IMR-90 (cell line): ENCODE data around the gene BRINP3.

Source experiments
- BHLHE40 ChIP-seq: fragments of 150-350 bp; IDR thresholded peaks from 2 replicates; pipeline ENCODE4 v1.6.1; 2016; ENCODE audit warnings: mild to moderate bottlenecking, low read depth, low read length
- CEBPB ChIP-seq: IDR thresholded peaks from 2 replicates; pipeline ENCODE4 v1.6.1; 2012; ENCODE audit warnings: low read depth, low read length, improper control_type of control experiment
- CTCF ChIP-seq: conservative IDR thresholded peaks from 2 replicates; pipeline ENCODE4 v1.5.1; 2012; ENCODE audit warnings: mild to moderate bottlenecking, low read depth, low read length, improper control_type of control experiment
- ELK1 ChIP-seq: fragments of 150-350 bp; IDR thresholded peaks from 2 replicates; pipeline ENCODE4 v1.6.1; 2016; ENCODE audit warnings: low read depth, mild to moderate bottlenecking, low read length, moderate library complexity, borderline replicate concordance
- FOS ChIP-seq: fragments of 150-350 bp; IDR thresholded peaks from 2 replicates; pipeline ENCODE4 v1.6.1; 2016; ENCODE audit warnings: low read depth, low read length
- MAZ ChIP-seq: IDR thresholded peaks from 2 replicates; pipeline ENCODE4 v1.6.1; 2012; ENCODE audit warnings: low read depth, mild to moderate bottlenecking, low read length, improper control_type of control experiment, moderate library complexity, borderline replicate concordance
- MXI1 ChIP-seq: IDR thresholded peaks from 2 replicates; pipeline ENCODE4 v1.6.1; 2012; ENCODE audit warnings: low read depth, mild to moderate bottlenecking, low read length, moderate library complexity, borderline replicate concordance
- NFE2L2 ChIP-seq: fragments of 150-350 bp; IDR thresholded peaks from 2 replicates; pipeline ENCODE4 v1.6.1; 2016; ENCODE audit warnings: low read depth, mild to moderate bottlenecking, low read length
- POLR2A ChIP-seq: IDR thresholded peaks from 2 replicates; pipeline ENCODE4 v1.6.1; 2012; ENCODE audit warnings: mild to moderate bottlenecking, low read depth, low read length
- RAD21 ChIP-seq: IDR thresholded peaks from 2 replicates; pipeline ENCODE4 v1.6.1; 2012; ENCODE audit warnings: low read length, improper control_type of control experiment
- RCOR1 ChIP-seq: IDR thresholded peaks from 2 replicates; pipeline ENCODE4 v1.6.1; 2012; ENCODE audit warnings: mild to moderate bottlenecking, low read length, improper control_type of control experiment; ENCODE audit not compliant: insufficient replicate concordance
- RFX5 ChIP-seq: IDR thresholded peaks from 2 replicates; pipeline ENCODE4 v1.8.0; 2012; ENCODE audit warnings: low read depth, mild to moderate bottlenecking, low read length, moderate library complexity
- SMC3 ChIP-seq: fragments of 150-350 bp; IDR thresholded peaks from 2 replicates; pipeline ENCODE4 v1.6.1; 2016; ENCODE audit warnings: low read depth, mild to moderate bottlenecking, antibody characterized with exemption, low read length, moderate library complexity
- USF2 ChIP-seq: fragments of 150-350 bp; IDR thresholded peaks from 2 replicates; pipeline ENCODE4 v1.6.1; 2017; ENCODE audit warnings: mild to moderate bottlenecking, antibody characterized with exemption, low read length, low read depth

- TF ChIP-seq CTCF (no peak), POLR2A (no peak), RAD21 (no peak), SMC3 (no peak), USF2 (no peak), BHLHE40 (no peak), RFX5 (no peak), FOS (no peak), MXI1 (no peak), CEBPB (no peak), ELK1 (no peak), NFE2L2 (no peak), MAZ (no peak), RCOR1 (no peak)
Measured at GRCh38 chr1:190244406-190244805, 233.3 kb downstream of the BRINP3 start.
